Keratinocyte (primary cell): ENCODE results near the gene LGALS12. TPM values are rescaled to one million over a fixed set of nuclear protein-coding genes. Genes with fewer than 3 reads are reported as not detected.

Experiments used
- DNase-seq: peaks from one replicate; pipeline ENCODE4 v3.0.0-alpha.2; 2011; ENCODE audit warnings: low read depth, missing footprints, low spot score
- FAIRE-seq: peaks from 2 replicates; lab custom pipeline; 2011; peaks lifted over from hg19 to GRCh38; lab: Jason Lieb, UNC
- H2AFZ ChIP-seq: 2 replicates; pipeline ENCODE4 v1.6.0; 2012; ENCODE audit warnings: low read length, control low read depth, inconsistent platforms; ENCODE audit not compliant: control insufficient read depth
- H3K27ac ChIP-seq: 2 replicates; pipeline ENCODE4 v1.5.1; 2011; ENCODE audit warnings: low read length; ENCODE audit not compliant: control insufficient read depth, insufficient read depth
- H3K27me3 ChIP-seq: 3 replicates; pipeline ENCODE4 v1.6.0; 2011; ENCODE audit warnings: low read length; ENCODE audit not compliant: control insufficient read depth, insufficient read depth; ENCODE audit errors: extremely low read depth
- H3K36me3 ChIP-seq, 2 experiments: 2 replicates in 1 of 2; 3 replicates in 1 of 2; pipeline ENCODE4 v1.5.1; 2011; ENCODE audit warnings: low read length in 2 of 2, mild to moderate bottlenecking in 1 of 2; ENCODE audit not compliant: control insufficient read depth in 2 of 2, insufficient read depth in 2 of 2; ENCODE audit errors: extremely low read depth in 1 of 2
- H3K4me1 ChIP-seq: 3 replicates; pipeline ENCODE4 v1.5.1; 2011; ENCODE audit warnings: low read length; ENCODE audit not compliant: control insufficient read depth, insufficient read depth; ENCODE audit errors: extremely low read depth
- H3K4me2 ChIP-seq: 3 replicates; pipeline ENCODE4 v1.6.0; 2011; ENCODE audit warnings: low read depth, low read length; ENCODE audit not compliant: control insufficient read depth, insufficient read depth; ENCODE audit errors: extremely low read depth
- H3K4me3 ChIP-seq, 3 experiments: fragments of 200-600 bp in 1 of 3; sonication (generic) in 1 of 3; 2 replicates in 2 of 3; 3 replicates in 1 of 3; pipeline ENCODE4 v1.5.1; 2011 to 2016; ENCODE audit warnings: low read length in 3 of 3, mild to moderate bottlenecking in 3 of 3, control low read depth in 2 of 3, inconsistent platforms in 1 of 3, low read depth in 1 of 3, mixed read lengths in 1 of 3, mixed run types in 1 of 3, moderate library complexity in 1 of 3; ENCODE audit not compliant: control insufficient read depth in 2 of 3, insufficient read depth in 2 of 3; ENCODE audit errors: extremely low read depth in 1 of 3
- H3K79me2 ChIP-seq: 2 replicates; pipeline ENCODE4 v1.6.0; 2012; ENCODE audit warnings: low read length; ENCODE audit not compliant: control insufficient read depth, insufficient read depth
- H3K9ac ChIP-seq: 3 replicates; pipeline ENCODE4 v1.6.0; 2011; ENCODE audit warnings: low read length; ENCODE audit not compliant: control insufficient read depth, insufficient read depth; ENCODE audit errors: extremely low read depth
- H3K9me1 ChIP-seq: 3 replicates; pipeline ENCODE4 v1.6.0; 2011; ENCODE audit warnings: low read length; ENCODE audit not compliant: control insufficient read depth, insufficient read depth; ENCODE audit errors: extremely low read depth
- H3K9me3 ChIP-seq: 2 replicates; pipeline ENCODE4 v1.5.1; 2012; ENCODE audit warnings: low read depth, low read length; ENCODE audit not compliant: control insufficient read depth
- H4K20me1 ChIP-seq: 3 replicates; pipeline ENCODE4 v1.6.0; 2011; ENCODE audit warnings: low read length; ENCODE audit not compliant: control insufficient read depth, insufficient read depth; ENCODE audit errors: extremely low read depth
- CTCF ChIP-seq, 3 experiments: IDR thresholded peaks in 1 of 3; conservative IDR thresholded peaks in 1 of 3; optimal IDR thresholded peaks in 1 of 3; 2 replicates in 2 of 3; 3 replicates in 1 of 3; pipeline versions ENCODE3 to v1.5.1; 2011; ENCODE audit warnings: low read length in 3 of 3, mild to moderate bottlenecking in 3 of 3, moderate library complexity in 2 of 3, control low read depth in 1 of 3, inconsistent platforms in 1 of 3; ENCODE audit not compliant: insufficient read depth in 2 of 3; ENCODE audit errors: extremely low read depth in 1 of 3
- EZH2 ChIP-seq: IDR thresholded peaks from one replicate; pipeline ENCODE4 v1.6.1; 2012; ENCODE audit warnings: inconsistent platforms, mild to moderate bottlenecking, low read length, moderate library complexity
- dilution Hi-C: fragments of 300-500 bp; cut with MboI; formaldehyde crosslinking; loops from one replicate; pipeline ENCODE4 v1.7.0; 2020; ENCODE audit warnings: low sequenced_read_pairs; ENCODE audit not compliant: extremely low pct_ligation_motif_present
- polyA plus RNA-seq, 5 experiments: library from polyadenylated mRNA; depleted of rRNA in 3 of 5; stranded (reverse) in 3 of 5; stranded (forward) in 1 of 5; unstranded in 1 of 5; fragments of >200 nt; gene quantifications; 1 replicate in 1 of 5; 2 replicates in 3 of 5; 3 replicates in 1 of 5; pipeline versions ENCODE4 v1.2.1 to v1.2.3, GENCODE V29; 2011 to 2012; ENCODE audit warnings: missing spikeins in 2 of 5, low read depth in 1 of 5, low replicate concordance in 1 of 5

The LGALS12 gene
- polyA plus RNA-seq, 1 donor (not counting 4 experiments of a cell fraction or from before 2014, with no cell fraction given), result not detected

- DNase-seq, result no peak
- Histone ChIP-seq H3K27ac (no peak overlapping the region), H3K4me1 (peaks cover 2% of the 10 kb centered on the region)
These were observed 47.0 kb downstream of the LGALS12 start for GRCh38 chr11:63552921-63553320.

GRCh38 chr11:63553759-63554158 is 47.9 kb downstream of the LGALS12 start:
- no peak for TF ChIP-seq EZH2
- TF ChIP-seq CTCF (optimal IDR thresholded peaks at IDR 0.05 in 1 of 3, IDR thresholded peaks at IDR 0.05 in 1 of 3, conservative IDR thresholded peaks at IDR 0.05 in 1 of 3; ENCODE audit: extremely low read depth in 1 of 3, insufficient read depth in 2 of 3, low read length in 3 of 3), result no peak
- H3K9ac ChIP-seq, result no peak overlapping the region
- no peaks in the 10 kb centered on the region for H4K20me1 ChIP-seq
- no peak overlapping the region for H2AFZ ChIP-seq
- dilution Hi-C loops, result no loop called here
- no peaks in the 10 kb centered on the region for H3K9me3 ChIP-seq
- H3K27ac ChIP-seq, result no peak overlapping the region
- DNase-seq, result no peak
- H3K4me2 ChIP-seq, result no peak overlapping the region
- no peak overlapping the region for H3K4me3 ChIP-seq
- H3K27me3 ChIP-seq, result no peaks in the 10 kb centered on the region
- FAIRE-seq, result no peak
- peaks cover 2% of the 10 kb centered on the region for H3K4me1 ChIP-seq
- no peaks in the 10 kb centered on the region for H3K36me3 ChIP-seq
- H3K9me1 ChIP-seq, result no peaks in the 10 kb centered on the region
- H3K79me2 ChIP-seq, result no peaks in the 10 kb centered on the region

More at GRCh38 chr11:63552921-63553320, 47.0 kb downstream of the LGALS12 start:
- no peak overlapping the region for H3K9ac ChIP-seq
- H4K20me1 ChIP-seq, result no peaks in the 10 kb centered on the region
- no peaks in the 10 kb centered on the region for H3K36me3 ChIP-seq
- FAIRE-seq, result no peak
- H3K79me2 ChIP-seq, result no peaks in the 10 kb centered on the region
- H3K4me3 ChIP-seq, result no peak overlapping the region
- H3K9me3 ChIP-seq, result no peaks in the 10 kb centered on the region
- no peaks in the 10 kb centered on the region for H3K27me3 ChIP-seq
- dilution Hi-C loops, result no loop called here
- no peak overlapping the region for H2AFZ ChIP-seq
- H3K9me1 ChIP-seq, result no peaks in the 10 kb centered on the region
- H3K4me2 ChIP-seq, result no peak overlapping the region
- TF ChIP-seq CTCF (optimal IDR thresholded peaks at IDR 0.05 in 1 of 3, IDR thresholded peaks at IDR 0.05 in 1 of 3, conservative IDR thresholded peaks at IDR 0.05 in 1 of 3; ENCODE audit: extremely low read depth in 1 of 3, insufficient read depth in 2 of 3, low read length in 3 of 3), result no peak
